ENCODE results near the gene UTP20. TPM values are rescaled to one million over a fixed set of nuclear protein-coding genes. Genes with fewer than 3 reads are reported as not detected.
"Not testable (repeated sequence)": the region's sequence is repeated elsewhere in the genome, so short reads cannot be mapped to it uniquely, and the experiment has no call there.

UTP20 gene
- total and polyA plus RNA-seq, 8 donors = 13.1 to 19.4 (median 17.1) TPM

- no peaks in the 10 kb centered on the region for H3K9me3 ChIP-seq
- peak; percentile 95 for ATAC-seq
- TF ChIP-seq, protein P1, sequence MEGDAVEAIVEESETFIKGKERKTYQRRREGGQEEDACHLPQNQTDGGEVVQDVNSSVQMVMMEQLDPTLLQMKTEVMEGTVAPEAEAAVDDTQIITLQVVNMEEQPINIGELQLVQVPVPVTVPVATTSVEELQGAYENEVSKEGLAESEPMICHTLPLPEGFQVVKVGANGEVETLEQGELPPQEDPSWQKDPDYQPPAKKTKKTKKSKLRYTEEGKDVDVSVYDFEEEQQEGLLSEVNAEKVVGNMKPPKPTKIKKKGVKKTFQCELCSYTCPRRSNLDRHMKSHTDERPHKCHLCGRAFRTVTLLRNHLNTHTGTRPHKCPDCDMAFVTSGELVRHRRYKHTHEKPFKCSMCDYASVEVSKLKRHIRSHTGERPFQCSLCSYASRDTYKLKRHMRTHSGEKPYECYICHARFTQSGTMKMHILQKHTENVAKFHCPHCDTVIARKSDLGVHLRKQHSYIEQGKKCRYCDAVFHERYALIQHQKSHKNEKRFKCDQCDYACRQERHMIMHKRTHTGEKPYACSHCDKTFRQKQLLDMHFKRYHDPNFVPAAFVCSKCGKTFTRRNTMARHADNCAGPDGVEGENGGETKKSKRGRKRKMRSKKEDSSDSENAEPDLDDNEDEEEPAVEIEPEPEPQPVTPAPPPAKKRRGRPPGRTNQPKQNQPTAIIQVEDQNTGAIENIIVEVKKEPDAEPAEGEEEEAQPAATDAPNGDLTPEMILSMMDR (IDR thresholded peaks at IDR 0.05) = no peak
- H3K4me1 ChIP-seq = peaks cover 7 to 31% of the 10 kb centered on the region in 2 donors
- H3K27ac ChIP-seq = peak within 1 kb of the TSS; percentile 93 to 94
- peak within 1 kb of the TSS; percentile 66 to 68 for H3K4me3 ChIP-seq
- H3K27me3 ChIP-seq = no peaks in the 10 kb centered on the region
- intact Hi-C loops (cut with DNase I) = no loop called here
- H3K36me3 ChIP-seq = peaks cover 0 to 7% of the 10 kb centered on the region in 2 donors
- DNase-seq = peak; percentile 89 to 95 (median 90)
Measured at GRCh38 chr12:101407436-101408345, 127.8 kb downstream of the UTP20 start, which contains the start of gene ARL1. Gene ARL1 (minus strand): TSS chr12:101407772. CDS start chr12:101407645, 127 bp downstream.

DNA sequence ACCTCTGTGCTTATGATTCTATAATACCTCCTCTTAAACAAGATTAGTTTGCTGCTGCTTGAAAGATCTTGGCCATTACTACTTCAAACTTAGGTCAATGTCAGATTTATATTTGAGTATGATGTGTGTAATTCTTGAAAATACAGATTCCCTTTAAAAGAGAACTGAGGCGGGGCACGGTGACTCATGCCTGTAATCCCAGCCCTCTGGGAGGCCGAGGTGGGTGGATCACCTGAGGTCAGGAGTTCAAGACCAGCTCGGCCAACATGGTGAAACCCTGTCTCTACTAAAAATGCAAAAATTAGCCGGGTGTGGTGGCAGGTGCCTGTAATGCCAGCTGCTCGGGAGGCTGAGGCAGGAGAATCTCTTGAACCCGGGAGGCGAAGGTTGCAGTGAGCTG, 130.3 kb downstream of the UTP20 start:
- DNase-seq, H3K4me3 ChIP-seq, H3K36me3 ChIP-seq, ATAC-seq, H3K9me3 ChIP-seq, H3K27ac ChIP-seq, H3K27me3 ChIP-seq: not testable (repeated sequence)
- intact Hi-C loops (cut with DNase I) = loop anchor here in 1 of 2 donors (10.0 kb wide), 1 partner anchor 425 kb away; the partner anchor contains the start of gene GNPTAB
- peaks cover 7 to 30% of the 10 kb centered on the region in 2 donors for H3K4me1 ChIP-seq

- H3K27ac ChIP-seq = no peak overlapping the region
- ATAC-seq (peak; percentile 76), DNase-seq (peak in 2 of 4 donors; percentile 36 to 58)
- no peaks in the 10 kb centered on the region for H3K9me3 ChIP-seq
- H3K27me3 ChIP-seq = no peaks in the 10 kb centered on the region
- no peaks in the 10 kb centered on the region for H3K4me1 ChIP-seq
- H3K36me3 ChIP-seq = no peaks in the 10 kb centered on the region
- TF ChIP-seq, protein P1 (IDR thresholded peaks at IDR 0.05) = peak; percentile 47 to 59
- intact Hi-C loops (cut with DNase I) = loop anchor here in 1 of 2 donors (10.0 kb wide), 1 partner anchor 420 kb away; the partner anchor contains the start of gene GNPTAB
- H3K4me3 ChIP-seq = no peak overlapping the region
Measured at GRCh38 chr12:101414533-101415119, 134.7 kb downstream of the UTP20 start.

DNA sequence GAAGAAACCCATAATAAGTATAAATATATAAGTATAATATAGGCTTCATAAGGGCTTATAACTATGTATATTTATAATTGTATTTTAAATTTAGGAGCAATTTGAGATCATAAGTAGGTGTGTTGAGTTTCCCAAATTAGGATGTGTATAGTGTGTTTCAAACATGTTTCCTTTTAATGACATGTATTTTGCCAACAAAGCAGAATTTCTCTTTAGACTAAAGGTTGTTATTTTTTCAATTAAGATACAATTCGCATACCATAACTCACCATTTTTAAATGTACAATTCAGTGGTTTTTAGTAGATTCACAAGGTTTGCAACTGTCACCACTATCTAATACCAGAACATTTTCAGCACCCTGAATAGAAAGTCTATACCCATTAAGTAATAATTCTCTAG, 135.3 kb downstream of the UTP20 start:
- H3K36me3 ChIP-seq = no peaks in the 10 kb centered on the region
- H3K27me3 ChIP-seq = no peaks in the 10 kb centered on the region
- intact Hi-C loops (cut with DNase I) = loop anchor here in 1 of 2 donors (10.0 kb wide), 1 partner anchor 420 kb away; the partner anchor contains the start of gene GNPTAB
- H3K27ac ChIP-seq = no peak overlapping the region
- no peak overlapping the region for H3K4me3 ChIP-seq
- TF ChIP-seq, protein P1 (IDR thresholded peaks at IDR 0.05) = no peak
- H3K4me1 ChIP-seq = no peaks in the 10 kb centered on the region
- H3K9me3 ChIP-seq = no peaks in the 10 kb centered on the region
- no peak for DNase-seq
- ATAC-seq = no peak

GRCh38 chr12:101422066-101422465, 142.2 kb downstream of the UTP20 start:
- H3K4me1 ChIP-seq; H3K36me3 ChIP-seq; H3K4me3 ChIP-seq; DNase-seq; H3K9me3 ChIP-seq; intact Hi-C loops (cut with DNase I); ATAC-seq; H3K27ac ChIP-seq; H3K27me3 ChIP-seq: not testable (repeated sequence)

DNA sequence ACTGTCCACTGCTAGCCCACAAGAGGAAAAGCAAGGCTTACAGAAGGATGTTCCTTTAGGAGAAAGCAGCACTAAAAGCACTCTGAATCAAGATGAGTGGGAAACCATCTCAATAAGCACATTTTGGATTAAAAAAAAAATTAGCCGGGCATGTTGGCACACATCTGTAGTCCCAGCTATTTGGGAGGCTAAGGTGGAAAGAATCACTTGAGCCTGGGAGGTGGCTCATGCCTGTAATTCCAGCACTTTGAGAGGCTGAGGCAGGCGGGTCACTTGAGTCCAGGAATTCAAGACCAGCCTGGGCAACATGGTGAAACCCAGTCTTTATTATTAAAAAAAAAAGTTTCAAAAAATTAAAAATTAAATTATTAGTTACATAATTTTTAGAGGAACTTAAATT, 144.7 kb downstream of the UTP20 start:
- Histone ChIP-seq H3K4me1 (no peaks in the 10 kb centered on the region), H3K27me3 (no peaks in the 10 kb centered on the region), H3K27ac (no peak overlapping the region), H3K36me3 (no peaks in the 10 kb centered on the region), H3K4me3 (no peak overlapping the region), H3K9me3 (no peaks in the 10 kb centered on the region)
- DNase-seq (no peak), ATAC-seq (peak; percentile 65)
- intact Hi-C loops (cut with DNase I) = no loop called here
- TF ChIP-seq, protein P1 (IDR thresholded peaks at IDR 0.05) = no peak
